ENCODE data around the gene NOVA2. TPM values are rescaled to one million over a fixed set of nuclear protein-coding genes. Genes with fewer than 3 reads are reported as not detected.

NOVA2 gene
- total RNA-seq, 1 donor from 2014 or later: 5.0 TPM

- H3K4me3 Mint-ChIP-seq: no peak overlapping the region
- no peak for TF ChIP-seq CTCF (conservative IDR thresholded peaks at IDR 0.05)
- no peak for DNase-seq (ENCODE audit: extremely low spot score, unreplicated experiment)
- H3K4me1 Mint-ChIP-seq (ENCODE audit: unreplicated experiment): no peaks in the 10 kb centered on the region
- no peaks in the 10 kb centered on the region for H3K36me3 Mint-ChIP-seq
- peaks cover 71% of the 10 kb centered on the region for H3K27me3 Mint-ChIP-seq
- no peaks in the 10 kb centered on the region for H3K9me3 Mint-ChIP-seq
- no peak overlapping the region for H3K27ac Mint-ChIP-seq
Measured at GRCh38 chr19:45935267-45935666, 38.4 kb downstream of the NOVA2 start.

DNA sequence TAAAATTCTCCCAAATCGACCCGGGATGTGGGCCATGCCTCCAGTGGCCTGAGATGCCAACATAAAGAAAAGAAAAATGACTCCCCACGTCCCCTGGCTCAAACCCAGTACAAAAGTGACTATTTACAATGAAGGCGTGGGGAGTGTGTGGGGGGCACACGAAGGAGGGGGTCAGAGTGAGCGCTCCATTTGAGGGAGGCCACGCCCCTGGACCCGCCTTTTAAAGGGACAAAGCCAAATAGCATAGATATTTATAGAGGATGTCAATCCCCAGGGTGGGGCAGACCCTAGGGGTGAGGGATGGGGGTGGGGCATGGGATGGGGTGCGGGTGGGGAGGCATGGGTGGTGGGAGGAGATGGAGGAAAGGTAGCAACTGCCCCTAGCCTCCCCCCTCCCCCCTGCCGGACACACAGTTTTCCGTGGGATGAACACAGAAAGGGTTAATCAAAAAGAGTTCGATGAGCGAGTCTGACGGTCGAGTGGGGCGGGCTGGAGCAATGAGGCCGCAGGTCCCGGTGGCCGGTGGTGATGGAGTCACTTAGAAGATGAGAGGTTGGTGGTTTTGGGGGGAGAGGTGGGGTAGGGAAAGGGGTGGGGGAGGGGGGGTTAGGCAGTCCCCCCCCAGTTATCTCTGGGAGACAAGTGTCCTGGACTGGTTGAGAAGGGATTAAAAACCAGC is 39.0 kb downstream of the NOVA2 start:
- DNase-seq (ENCODE audit: extremely low spot score, unreplicated experiment): no peak
- Mint-ChIP-seq H3K4me3 (no peak overlapping the region), H3K4me1 (ENCODE audit: unreplicated experiment) (no peaks in the 10 kb centered on the region), H3K27me3 (peaks cover 76% of the 10 kb centered on the region), H3K36me3 (no peaks in the 10 kb centered on the region), H3K27ac (no peak overlapping the region), H3K9me3 (no peaks in the 10 kb centered on the region)
- TF ChIP-seq CTCF (conservative IDR thresholded peaks at IDR 0.05): no peak

DNA sequence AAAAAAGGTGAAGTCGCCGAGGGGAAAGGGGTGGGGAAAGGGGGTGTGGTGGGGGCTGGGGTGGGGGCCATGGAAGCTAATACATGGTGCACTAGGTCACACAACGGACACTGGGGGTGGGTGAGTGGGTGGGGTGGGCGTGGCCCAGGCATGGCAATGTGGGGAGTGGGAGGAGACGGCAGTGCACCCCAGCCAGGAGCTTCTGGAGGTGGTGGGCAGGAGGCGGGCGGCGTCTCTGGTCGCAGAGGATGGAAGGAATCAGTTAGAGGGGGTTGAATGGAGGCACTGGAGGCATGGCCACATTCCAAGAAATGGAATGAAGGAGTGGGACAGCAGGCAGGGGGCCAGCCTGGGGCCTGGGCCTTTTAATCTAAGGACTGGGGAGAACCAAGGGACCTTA is 39.9 kb downstream of the NOVA2 start:
- Mint-ChIP-seq H3K27me3 (peaks cover 72% of the 10 kb centered on the region), H3K4me1 (ENCODE audit: unreplicated experiment) (no peaks in the 10 kb centered on the region), H3K4me3 (no peak overlapping the region), H3K27ac (no peak overlapping the region), H3K36me3 (no peaks in the 10 kb centered on the region), H3K9me3 (no peaks in the 10 kb centered on the region)
- TF ChIP-seq CTCF (conservative IDR thresholded peaks at IDR 0.05): no peak
- DNase-seq (ENCODE audit: extremely low spot score, unreplicated experiment): no peak

DNA sequence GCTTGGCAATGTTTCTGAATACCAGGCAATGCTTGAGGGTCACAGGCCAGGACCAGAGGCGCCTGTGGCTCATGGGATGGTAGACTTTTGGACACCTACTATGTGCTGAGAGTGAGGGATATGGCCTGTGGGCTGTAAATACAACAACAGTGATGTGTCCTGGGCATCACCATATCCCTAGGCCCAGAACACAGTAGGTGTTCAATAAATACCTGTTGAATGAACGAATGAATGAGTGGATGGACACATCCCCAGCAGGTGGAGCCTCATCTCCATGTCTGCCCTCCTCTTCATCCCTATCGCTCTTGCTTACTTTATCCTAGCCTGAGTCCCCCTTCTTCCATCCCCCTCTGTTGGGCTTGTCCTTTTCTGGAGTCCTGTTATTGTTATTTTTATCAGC is 42.6 kb downstream of the NOVA2 start:
- Mint-ChIP-seq H3K9me3 (no peaks in the 10 kb centered on the region), H3K36me3 (no peaks in the 10 kb centered on the region), H3K4me1 (ENCODE audit: unreplicated experiment) (peaks cover 4% of the 10 kb centered on the region), H3K27me3 (peaks cover 53% of the 10 kb centered on the region), H3K27ac (no peak overlapping the region), H3K4me3 (no peak overlapping the region)
- DNase-seq (ENCODE audit: extremely low spot score, unreplicated experiment): no peak
- TF ChIP-seq CTCF (conservative IDR thresholded peaks at IDR 0.05): no peak

GRCh38 chr19:45929247-45929646 is 44.4 kb downstream of the NOVA2 start:
- Mint-ChIP-seq H3K36me3 (no peaks in the 10 kb centered on the region), H3K27ac (no peak overlapping the region), H3K4me1 (ENCODE audit: unreplicated experiment) (peaks cover 4% of the 10 kb centered on the region), H3K9me3 (no peaks in the 10 kb centered on the region), H3K27me3 (peaks cover 42% of the 10 kb centered on the region), H3K4me3 (no peak overlapping the region)
- no peak for TF ChIP-seq CTCF (conservative IDR thresholded peaks at IDR 0.05)
- no peak for DNase-seq (ENCODE audit: extremely low spot score, unreplicated experiment)
